ENCODE data around the gene NUDT14. TPM values are rescaled to one million over a fixed set of nuclear protein-coding genes. Genes with fewer than 3 reads are reported as not detected.

NUDT14 gene
- total and polyA plus RNA-seq, 2 of the 4 experiments (the other 2 are of a cell fraction), result 5.6 to 9.3 TPM

- intact Hi-C loops (cut with micrococcal nuclease), result no loop called here
- no peak overlapping the region for H2AK9ac ChIP-seq (replicated peaks; ENCODE audit: low read depth, low read length, poor library complexity)
- no peak overlapping the region for H3K4ac ChIP-seq (ENCODE audit: low read depth, low read length)
- no peak overlapping the region for H3K4me2 ChIP-seq (ENCODE audit: low read depth, low read length)
- no peak overlapping the region for H3K27ac ChIP-seq (ENCODE audit: insufficient read depth, low read length)
- no peak overlapping the region for H2BK120ac ChIP-seq (ENCODE audit: low read depth, low read length)
- no peak overlapping the region for H2BK20ac ChIP-seq (ENCODE audit: low read depth, low read length)
- TF ChIP-seq CTCF (conservative IDR thresholded peaks at IDR 0.05; ENCODE audit: low read depth, low read length) (no peak), USF2 (IDR thresholded peaks at IDR 0.05; ENCODE audit: low read depth, low read length) (no peak), ELK1 (IDR thresholded peaks at IDR 0.05; ENCODE audit: borderline replicate concordance, low read depth, low read length) (no peak), RFX5 (IDR thresholded peaks at IDR 0.05; ENCODE audit: low read depth, low read length) (no peak), FOS (IDR thresholded peaks at IDR 0.05; ENCODE audit: low read depth, low read length) (no peak), CHD1 (IDR thresholded peaks at IDR 0.05; ENCODE audit: low read depth, low read length) (no peak), BHLHE40 (IDR thresholded peaks at IDR 0.05; ENCODE audit: low read depth, low read length) (no peak), NFE2L2 (IDR thresholded peaks at IDR 0.05; ENCODE audit: low read depth, low read length) (no peak), MXI1 (IDR thresholded peaks at IDR 0.05; ENCODE audit: borderline replicate concordance, low read depth, low read length) (no peak), SMC3 (IDR thresholded peaks at IDR 0.05; ENCODE audit: low read depth, low read length) (no peak), RAD21 (IDR thresholded peaks at IDR 0.05; ENCODE audit: low read length) (no peak)
- no peaks in the 10 kb centered on the region for H3K9me3 ChIP-seq (ENCODE audit: control insufficient read depth, insufficient read depth, low read length)
- H3K4me1 ChIP-seq (ENCODE audit: control insufficient read depth, insufficient read depth, low read length), result peaks cover 2% of the 10 kb centered on the region; the same call in 1 of the 2 replicates
- BruUV-seq (replicated peaks), result no TSS peak
- POLR2A ChIA-PET (ENCODE audit: unreplicated experiment), result no interaction called here
- H3K4me3 ChIP-seq (ENCODE audit: insufficient read depth, low read depth, low read length), result no peak overlapping the region
- H3K14ac ChIP-seq (replicated peaks; ENCODE audit: low read depth, low read length), result no peak overlapping the region
- H4K5ac ChIP-seq (ENCODE audit: low read depth, low read length), result no peak overlapping the region
- H4K8ac ChIP-seq (ENCODE audit: low read depth in 2 of 2, low read length in 2 of 2), result no peak overlapping the region
- H4K20me1 ChIP-seq (ENCODE audit: insufficient read depth, low read length), result peaks cover 14% of the 10 kb centered on the region
- no peak overlapping the region for H3K9ac ChIP-seq (ENCODE audit: low read depth, low read length)
- no peak overlapping the region for H3K18ac ChIP-seq (ENCODE audit: low read depth, low read length)
- H2BK5ac ChIP-seq (ENCODE audit: low read depth, low read length, poor library complexity, severe bottlenecking), result no peak overlapping the region
- 99% methylated on average over 16 of the region's 19 CpGs; no CpG with 5 or more reads in 1 of the 2 experiments for WGBS, 2 experiments (ENCODE audit: extremely low coverage in 2 of 2, insufficient read length in 1 of 2)
- DNase-seq, result no peak
- H3K36me3 ChIP-seq (ENCODE audit: control insufficient read depth, insufficient read depth, low read length), result peaks cover 55% of the 10 kb centered on the region
- no peak overlapping the region for H4K91ac ChIP-seq (ENCODE audit: insufficient read depth, low read depth, low read length)
- in situ Hi-C loops (cut with MboI; ENCODE audit: low sequenced_read_pairs), result no loop called here
- H3K9me1 ChIP-seq (ENCODE audit: insufficient read depth, low read length), result peaks cover 12% of the 10 kb centered on the region
- dilution Hi-C loops (cut with HindIII; ENCODE audit: low sequenced_read_pairs, unreplicated experiment), result no loop called here
- peaks cover 12 to 24% of the 10 kb centered on the region in 2 experiments for H3K79me1 ChIP-seq (ENCODE audit: low read depth in 1 of 2, low read length in 2 of 2)
- no peak for ATAC-seq (ENCODE audit: low read depth)
- no peak overlapping the region for H2AFZ ChIP-seq (replicated peaks; ENCODE audit: low read length, poor library complexity)
- H3K23ac ChIP-seq (ENCODE audit: low read depth, low read length), result no peak overlapping the region
- no peak overlapping the region for H3K56ac ChIP-seq (ENCODE audit: extremely low read depth, insufficient read depth, low read length)
- CTCF ChIA-PET, result no interaction called here
- no peak overlapping the region for H2AK5ac ChIP-seq (ENCODE audit: low read depth, low read length)
- no peak overlapping the region for H2BK15ac ChIP-seq (ENCODE audit: low read depth, low read length)
- H3K27me3 ChIP-seq (ENCODE audit: control insufficient read depth, insufficient read depth, low read length), result no peaks in the 10 kb centered on the region
These were observed 37.5 kb upstream of the NUDT14 start for GRCh38 chr14:105218611-105219010.
